ENCODE measurements around the gene PPAN. TPM values are rescaled to one million over a fixed set of nuclear protein-coding genes. Genes with fewer than 3 reads are reported as not detected.

PPAN gene
- total and polyA plus RNA-seq, 9 donors: 6.2 to 58.3 (median 37.8) TPM

DNA sequence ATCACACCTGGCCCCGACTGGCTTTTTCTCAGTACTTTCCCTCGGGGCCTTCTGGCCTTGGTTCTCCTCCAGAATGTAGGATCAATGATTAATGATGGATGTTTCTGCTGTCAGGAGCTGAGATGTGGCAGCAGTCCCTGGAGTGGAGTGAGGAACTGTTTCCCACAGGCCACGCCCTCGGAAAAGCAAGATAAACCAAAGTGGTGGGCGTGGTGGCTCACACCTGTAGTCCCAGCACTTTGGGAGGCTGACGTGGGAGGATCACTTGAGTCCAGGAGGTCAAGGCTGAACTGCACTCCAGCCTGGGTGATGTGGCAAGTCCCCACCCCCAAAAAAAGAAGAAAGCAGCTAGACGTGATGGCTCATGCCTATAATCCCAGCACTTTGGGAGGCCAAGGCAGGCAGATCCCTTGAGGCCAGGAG is 27.1 kb upstream of the PPAN start:
- H3K36me3 ChIP-seq: no peaks in the 10 kb centered on the region
- no peaks in the 10 kb centered on the region for H3K4me1 ChIP-seq (ENCODE audit: insufficient read depth)
- intact Hi-C loops (cut with DNase I): no loop called here
- TF ChIP-seq, protein P1, sequence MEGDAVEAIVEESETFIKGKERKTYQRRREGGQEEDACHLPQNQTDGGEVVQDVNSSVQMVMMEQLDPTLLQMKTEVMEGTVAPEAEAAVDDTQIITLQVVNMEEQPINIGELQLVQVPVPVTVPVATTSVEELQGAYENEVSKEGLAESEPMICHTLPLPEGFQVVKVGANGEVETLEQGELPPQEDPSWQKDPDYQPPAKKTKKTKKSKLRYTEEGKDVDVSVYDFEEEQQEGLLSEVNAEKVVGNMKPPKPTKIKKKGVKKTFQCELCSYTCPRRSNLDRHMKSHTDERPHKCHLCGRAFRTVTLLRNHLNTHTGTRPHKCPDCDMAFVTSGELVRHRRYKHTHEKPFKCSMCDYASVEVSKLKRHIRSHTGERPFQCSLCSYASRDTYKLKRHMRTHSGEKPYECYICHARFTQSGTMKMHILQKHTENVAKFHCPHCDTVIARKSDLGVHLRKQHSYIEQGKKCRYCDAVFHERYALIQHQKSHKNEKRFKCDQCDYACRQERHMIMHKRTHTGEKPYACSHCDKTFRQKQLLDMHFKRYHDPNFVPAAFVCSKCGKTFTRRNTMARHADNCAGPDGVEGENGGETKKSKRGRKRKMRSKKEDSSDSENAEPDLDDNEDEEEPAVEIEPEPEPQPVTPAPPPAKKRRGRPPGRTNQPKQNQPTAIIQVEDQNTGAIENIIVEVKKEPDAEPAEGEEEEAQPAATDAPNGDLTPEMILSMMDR (IDR thresholded peaks at IDR 0.05): no peak
- TF ChIP-seq EP300 (IDR thresholded peaks at IDR 0.05): no peak
- TF ChIP-seq POLR2A (IDR thresholded peaks at IDR 0.05): no peak
- H3K9me3 ChIP-seq: no peaks in the 10 kb centered on the region
- no peak for DNase-seq
- WGBS, 3 donors: 25 to 34% (median 29%) methylated on average over 7 of the region's 7 CpGs
- H3K27ac ChIP-seq: no peak overlapping the region
- H3K27me3 ChIP-seq: no peaks in the 10 kb centered on the region
- no peak overlapping the region for H3K4me3 ChIP-seq

DNA sequence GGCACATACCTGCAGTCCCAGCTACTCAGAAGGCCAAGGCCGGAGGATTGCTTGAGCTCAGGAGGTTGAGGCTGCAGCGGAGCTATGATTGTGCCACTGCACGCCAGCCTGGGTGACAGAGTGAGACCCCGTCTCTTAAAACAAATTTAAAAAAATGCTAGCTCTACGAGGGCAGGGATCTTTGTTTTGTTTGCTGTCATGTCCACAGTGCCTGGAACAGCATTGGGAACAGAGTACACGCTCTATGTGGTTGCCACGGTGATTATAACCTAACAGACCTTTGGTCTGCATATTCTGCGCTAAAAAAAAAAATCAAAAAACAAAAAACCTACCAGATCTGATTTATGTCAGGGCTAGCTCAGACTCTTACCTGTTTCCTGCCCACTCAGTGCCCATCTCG is 22.3 kb upstream of the PPAN start:
- WGBS, 3 donors: 73 to 77% (median 75%) methylated on average over 9 of the region's 9 CpGs
- H3K27me3 ChIP-seq: no peaks in the 10 kb centered on the region
- H3K9me3 ChIP-seq: no peaks in the 10 kb centered on the region
- H3K27ac ChIP-seq: no peak overlapping the region
- intact Hi-C loops (cut with DNase I): no loop called here
- H3K4me3 ChIP-seq: no peak overlapping the region
- TF ChIP-seq, protein P1 (IDR thresholded peaks at IDR 0.05): no peak
- TF ChIP-seq EP300 (IDR thresholded peaks at IDR 0.05) (no peak), POLR2A (IDR thresholded peaks at IDR 0.05) (no peak)
- no peaks in the 10 kb centered on the region for H3K36me3 ChIP-seq
- no peak for DNase-seq
- peaks cover 1% of the 10 kb centered on the region for H3K4me1 ChIP-seq (ENCODE audit: insufficient read depth)

DNA sequence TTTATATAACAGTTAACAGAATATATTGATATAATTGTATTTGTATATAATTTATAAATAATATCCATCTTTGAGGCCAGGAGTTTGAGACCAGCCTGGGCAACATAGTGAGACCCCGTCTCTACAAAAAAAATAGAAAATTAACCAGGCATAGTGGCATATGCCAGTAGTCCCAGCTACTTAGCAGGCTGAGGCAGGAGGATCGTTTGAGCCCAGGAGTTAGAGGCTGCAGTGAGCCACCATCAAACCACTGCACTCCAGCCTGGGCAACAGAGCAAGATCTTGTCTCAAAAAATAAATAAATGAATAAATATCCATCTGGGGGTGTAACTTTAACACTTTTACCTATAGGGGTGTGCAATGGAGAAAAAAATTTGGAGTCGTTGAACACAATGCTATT is 21.4 kb upstream of the PPAN start:
- WGBS, 3 donors: 44 to 52% (median 52%) methylated on average over 3 of the region's 3 CpGs
- no peak overlapping the region for H3K27ac ChIP-seq
- DNase-seq: no peak
- TF ChIP-seq POLR2A (IDR thresholded peaks at IDR 0.05) (no peak), EP300 (IDR thresholded peaks at IDR 0.05) (no peak)
- TF ChIP-seq, protein P1 (IDR thresholded peaks at IDR 0.05): no peak
- H3K9me3 ChIP-seq: no peaks in the 10 kb centered on the region
- intact Hi-C loops (cut with DNase I): no loop called here
- H3K27me3 ChIP-seq: no peaks in the 10 kb centered on the region
- peaks cover 1% of the 10 kb centered on the region for H3K4me1 ChIP-seq (ENCODE audit: insufficient read depth)
- H3K4me3 ChIP-seq: no peak overlapping the region
- no peaks in the 10 kb centered on the region for H3K36me3 ChIP-seq

DNA sequence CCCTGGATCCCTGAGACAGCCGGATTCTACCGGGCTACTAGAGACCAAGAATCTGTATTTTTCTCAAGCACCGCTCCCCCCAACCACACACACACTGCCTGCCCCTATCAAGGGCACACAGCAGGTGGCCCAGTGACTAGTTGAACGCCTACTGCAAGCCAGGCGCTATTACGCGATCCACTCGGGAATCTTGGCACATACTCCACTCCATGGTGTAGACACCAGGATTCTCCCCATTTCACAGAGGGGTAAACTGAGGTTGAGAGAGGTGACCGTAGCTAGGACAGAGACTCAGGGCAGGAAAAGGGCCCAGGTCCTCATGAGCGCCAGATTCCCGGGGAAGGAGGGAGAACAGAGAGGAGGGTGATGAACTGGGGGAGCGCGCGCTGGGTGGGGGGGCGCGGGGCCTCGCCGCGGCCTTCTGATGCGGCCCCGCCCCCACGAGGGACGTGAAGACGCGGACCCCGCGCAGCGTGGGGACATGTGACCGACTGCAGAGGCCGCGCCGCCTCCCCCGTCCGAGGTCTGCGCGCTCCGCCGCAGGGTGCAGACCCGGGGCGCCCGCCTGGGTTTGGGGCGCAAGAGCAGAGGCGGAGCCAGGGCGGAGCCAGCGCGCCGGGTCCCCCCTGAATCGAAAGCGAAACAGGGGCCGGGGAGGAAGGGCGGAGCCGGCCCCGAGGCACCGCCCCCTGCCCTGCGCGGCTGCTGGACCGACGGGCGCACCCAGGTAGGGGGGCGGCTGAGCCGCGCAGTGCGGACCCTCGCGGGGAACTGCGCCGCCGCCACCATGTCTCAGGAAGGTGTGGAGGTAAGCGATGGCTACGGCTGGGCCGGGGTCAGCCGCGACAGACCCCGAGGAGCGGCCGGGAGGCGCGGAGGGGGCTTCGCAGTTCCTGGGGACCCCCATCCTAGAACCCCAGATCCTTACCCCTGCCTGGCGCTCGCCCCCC is 20.2 kb upstream of the PPAN start, which contains the start of gene SHFL:
Gene SHFL, plus strand, starts transcription at position 677 of the 950 bp plus-strand sequence. Its CDS starts 111 bp downstream, at position 788.
- Histone ChIP-seq H3K27ac (peak within 1 kb of the TSS; percentile 74 to 79), H3K36me3 (no peaks in the 10 kb centered on the region), H3K4me1 (ENCODE audit: insufficient read depth) (peaks cover 1% of the 10 kb centered on the region), H3K4me3 (peak within 1 kb of the TSS; percentile 69), H3K9me3 (no peaks in the 10 kb centered on the region), H3K27me3 (no peaks in the 10 kb centered on the region)
- 2 to 3% (median 2%) methylated on average over 57 to 81 of the region's 81 CpGs for WGBS, 3 donors
- DNase-seq: peak; percentile 76 to 87 (median 84)
- intact Hi-C loops (cut with DNase I): no loop called here
- no peak for TF ChIP-seq EP300 (IDR thresholded peaks at IDR 0.05)
- TF ChIP-seq POLR2A (IDR thresholded peaks at IDR 0.05): no peak
- TF ChIP-seq, protein P1 (IDR thresholded peaks at IDR 0.05): peak in 1 of 3 donors; percentile 7

Data from ovary (tissue), 9 donors.